Measurements from ENCODE around the gene HLA-DQA1. TPM values are rescaled to one million over a fixed set of nuclear protein-coding genes. Genes with fewer than 3 reads are reported as not detected.

Gene HLA-DQA1
- total RNA-seq, 1 donor from 2014 or later = not detected

DNA sequence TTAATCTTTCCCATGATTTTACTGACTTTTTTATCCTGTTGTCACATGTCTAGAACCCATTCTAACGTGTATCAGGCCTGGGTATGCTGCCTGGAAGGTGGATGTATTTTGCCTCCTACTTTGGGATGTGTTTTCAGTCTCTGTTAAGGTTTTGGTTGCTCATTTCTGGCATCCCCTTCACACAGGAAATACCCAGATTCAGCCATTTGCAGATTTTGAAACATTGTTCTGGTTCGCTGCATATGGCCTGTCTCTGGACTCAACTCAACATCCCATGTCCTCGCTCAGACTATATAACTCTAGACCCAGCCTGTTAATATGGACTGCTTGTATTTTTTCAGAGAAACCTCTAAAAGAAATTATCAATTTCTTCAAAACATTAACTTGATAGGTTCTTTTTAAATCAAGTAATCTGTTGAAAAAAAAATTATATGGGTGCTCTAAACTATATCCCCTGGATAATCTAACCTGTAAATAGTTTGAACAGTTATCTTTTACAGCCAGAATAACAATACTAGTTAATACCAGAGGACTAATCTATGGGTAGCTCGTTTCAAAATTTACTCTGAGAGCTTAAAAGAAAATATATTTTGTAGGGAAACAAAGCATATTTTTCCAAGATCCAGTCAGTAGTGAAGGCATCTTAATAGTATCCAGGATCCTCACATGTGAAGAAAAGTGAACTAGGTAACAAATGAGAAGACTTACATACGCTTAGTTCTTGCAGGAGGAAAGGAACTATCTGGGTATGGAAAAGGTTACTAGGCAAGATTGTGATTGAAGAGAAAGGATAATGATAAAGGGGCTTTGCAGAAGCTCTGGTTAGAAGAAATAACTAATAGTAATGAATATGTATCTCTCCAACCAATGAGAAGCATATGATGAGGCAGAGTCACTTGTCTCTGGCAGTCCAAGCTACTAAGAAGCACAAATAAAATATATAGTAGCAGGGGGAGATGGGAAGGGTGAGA, 52.6 kb downstream of the HLA-DQA1 start:
- TF ChIP-seq, protein P1, sequence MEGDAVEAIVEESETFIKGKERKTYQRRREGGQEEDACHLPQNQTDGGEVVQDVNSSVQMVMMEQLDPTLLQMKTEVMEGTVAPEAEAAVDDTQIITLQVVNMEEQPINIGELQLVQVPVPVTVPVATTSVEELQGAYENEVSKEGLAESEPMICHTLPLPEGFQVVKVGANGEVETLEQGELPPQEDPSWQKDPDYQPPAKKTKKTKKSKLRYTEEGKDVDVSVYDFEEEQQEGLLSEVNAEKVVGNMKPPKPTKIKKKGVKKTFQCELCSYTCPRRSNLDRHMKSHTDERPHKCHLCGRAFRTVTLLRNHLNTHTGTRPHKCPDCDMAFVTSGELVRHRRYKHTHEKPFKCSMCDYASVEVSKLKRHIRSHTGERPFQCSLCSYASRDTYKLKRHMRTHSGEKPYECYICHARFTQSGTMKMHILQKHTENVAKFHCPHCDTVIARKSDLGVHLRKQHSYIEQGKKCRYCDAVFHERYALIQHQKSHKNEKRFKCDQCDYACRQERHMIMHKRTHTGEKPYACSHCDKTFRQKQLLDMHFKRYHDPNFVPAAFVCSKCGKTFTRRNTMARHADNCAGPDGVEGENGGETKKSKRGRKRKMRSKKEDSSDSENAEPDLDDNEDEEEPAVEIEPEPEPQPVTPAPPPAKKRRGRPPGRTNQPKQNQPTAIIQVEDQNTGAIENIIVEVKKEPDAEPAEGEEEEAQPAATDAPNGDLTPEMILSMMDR (IDR thresholded peaks at IDR 0.05; ENCODE audit: insufficient read depth, low read length, severe bottlenecking) = no peak
- Histone ChIP-seq H3K4me3 (ENCODE audit: low read depth, low read length) (no peak overlapping the region), H3K36me3 (ENCODE audit: control insufficient read depth, insufficient read depth, low read length) (no peaks in the 10 kb centered on the region), H3K27me3 (ENCODE audit: control insufficient read depth, insufficient read depth, low read length) (peaks cover 1% of the 10 kb centered on the region)
- FAIRE-seq (no peak), DNase-seq (ENCODE audit: low read depth) (no peak)

DNA sequence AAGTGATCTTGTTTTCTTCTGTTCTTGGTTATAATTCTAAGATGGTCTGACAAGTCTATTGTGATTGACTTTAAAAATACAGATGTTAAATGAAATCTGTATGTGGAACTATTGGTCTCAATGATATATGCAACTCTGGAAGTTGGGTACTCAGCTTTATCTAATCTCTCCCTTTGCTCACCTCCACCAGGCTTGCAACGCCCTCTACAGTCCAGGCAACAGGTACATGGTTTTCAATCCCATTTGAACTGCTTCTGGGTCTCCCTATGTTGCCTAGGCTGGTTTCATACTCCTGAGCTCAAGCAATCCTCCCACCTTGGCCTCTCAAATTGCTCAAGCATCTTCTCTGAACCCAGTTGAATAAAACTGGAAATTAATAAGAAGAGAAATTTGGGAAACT, 54.8 kb downstream of the HLA-DQA1 start:
- DNase-seq (ENCODE audit: low read depth) (peak; percentile 54), FAIRE-seq (no peak)
- TF ChIP-seq, protein P1 (IDR thresholded peaks at IDR 0.05; ENCODE audit: insufficient read depth, low read length, severe bottlenecking) = peak; percentile 65
- H3K36me3 ChIP-seq (ENCODE audit: control insufficient read depth, insufficient read depth, low read length) = no peaks in the 10 kb centered on the region
- H3K27me3 ChIP-seq (ENCODE audit: control insufficient read depth, insufficient read depth, low read length) = peaks cover 1% of the 10 kb centered on the region
- H3K4me3 ChIP-seq (ENCODE audit: low read depth, low read length) = no peak overlapping the region

Other genes with a start within 250 kb of the HLA-DQA1 start
- gene BTNL2, start 230.2 kb upstream of the HLA-DQA1 start, total RNA-seq = 0.13 and 0.26 TPM in 2 replicates
- gene HLA-DRA, start 197.5 kb upstream of the HLA-DQA1 start, total RNA-seq = 0.13 TPM in 1 of 2 replicates, not detected in the other
- gene HLA-DRB5, start 107.1 kb upstream of the HLA-DQA1 start, total RNA-seq = not detected in 2 replicates
- 0.13 TPM in 1 of 2 replicates, not detected in the other for gene HLA-DRB1, start 47.6 kb upstream of the HLA-DQA1 start, total RNA-seq
- gene HLA-DQB1, start 29.3 kb downstream of the HLA-DQA1 start, total RNA-seq = 1.4 TPM in 1 of 2 replicates, not detected in the other
- not detected in 2 replicates for gene HLA-DQA2, start 104.0 kb downstream of the HLA-DQA1 start, total RNA-seq
- gene HLA-DQB2, start 126.1 kb downstream of the HLA-DQA1 start, total RNA-seq = not detected in 2 replicates
- gene HLA-DOB, start 179.6 kb downstream of the HLA-DQA1 start, total RNA-seq = 0.26 and 3.2 TPM in 2 replicates
- 25.0 and 43.1 TPM in 2 replicates for gene TAP2, start 201.3 kb downstream of the HLA-DQA1 start, total RNA-seq
- gene PSMB8, start 206.6 kb downstream of the HLA-DQA1 start, total RNA-seq = 19.5 and 22.9 TPM in 2 replicates
- 27.7 and 28.2 TPM in 2 replicates for gene TAP1, start 216.3 kb downstream of the HLA-DQA1 start, total RNA-seq
- 0.53 and 1.2 TPM in 2 replicates for gene PSMB9, start 216.8 kb downstream of the HLA-DQA1 start, total RNA-seq

Data from bronchial epithelial cell (primary cell).